HepG2 (cell line): ENCODE results near the gene ZNF618.

Experiments
- CHD2 ChIP-seq: IDR thresholded peaks from 2 replicates; pipeline ENCODE4 v1.6.1; 2011; ENCODE audit warnings: low read depth, low read length, improper control_type of control experiment
- KDM1A ChIP-seq: IDR thresholded peaks from 2 replicates; pipeline ENCODE4 v1.6.1; 2016; ENCODE audit warnings: missing compliant biosample characterization
- KLF6 ChIP-seq: IDR thresholded peaks from 2 replicates; pipeline ENCODE4 v1.8.0; 2016; ENCODE audit warnings: missing biosample characterization, missing genetic modification reagents
- TCF7L2 ChIP-seq: IDR thresholded peaks from 2 replicates; pipeline ENCODE4 v1.6.1; 2011; ENCODE audit warnings: mild to moderate bottlenecking, low read depth, low read length, moderate library complexity
- TGIF2 ChIP-seq: IDR thresholded peaks from 2 replicates; pipeline ENCODE4 v1.6.1; 2016; ENCODE audit warnings: control low read depth, missing compliant biosample characterization
- ZFP41 ChIP-seq: sonication (generic); formaldehyde crosslinking; IDR thresholded peaks from 2 replicates; pipeline ENCODE4 v1.4.0; 2020; ENCODE audit warnings: mild to moderate bottlenecking, missing genetic modification reagents, borderline replicate concordance
- ZFX ChIP-seq: sonication (generic); formaldehyde crosslinking; IDR thresholded peaks from 2 replicates; pipeline ENCODE4 v1.4.0; 2020; ENCODE audit warnings: mild to moderate bottlenecking, low read depth, missing genetic modification reagents, moderate library complexity
- ZNF816 ChIP-seq: sonication (generic); formaldehyde crosslinking; IDR thresholded peaks from 2 replicates; pipeline ENCODE4 v1.8.0; 2022; ENCODE audit warnings: missing genetic modification reagents, mild to moderate bottlenecking, borderline replicate concordance
- TF ChIP-seq, protein P1 (sequence below): sonication (generic); formaldehyde crosslinking; IDR thresholded peaks from 2 replicates; pipeline ENCODE4 v1.5.0; 2020; ENCODE audit warnings: mild to moderate bottlenecking, missing genetic modification reagents, moderate library complexity
- TF ChIP-seq, protein P2 (sequence below), 2 experiments: sonication (generic) in 1 of 2; formaldehyde crosslinking in 1 of 2; IDR thresholded peaks; 2 replicates each; pipeline versions ENCODE4 v1.5.1 to v1.6.1; 2011 to 2020; ENCODE audit warnings: borderline replicate concordance in 1 of 2, low read depth in 1 of 2, low read length in 1 of 2, mild to moderate bottlenecking in 1 of 2, missing genetic modification reagents in 1 of 2, moderate library complexity in 1 of 2
- TF ChIP-seq, protein P3 (sequence below): sonication (generic); formaldehyde crosslinking; IDR thresholded peaks from 2 replicates; pipeline ENCODE4 v1.4.0; 2020; ENCODE audit warnings: missing genetic modification reagents

DNA sequence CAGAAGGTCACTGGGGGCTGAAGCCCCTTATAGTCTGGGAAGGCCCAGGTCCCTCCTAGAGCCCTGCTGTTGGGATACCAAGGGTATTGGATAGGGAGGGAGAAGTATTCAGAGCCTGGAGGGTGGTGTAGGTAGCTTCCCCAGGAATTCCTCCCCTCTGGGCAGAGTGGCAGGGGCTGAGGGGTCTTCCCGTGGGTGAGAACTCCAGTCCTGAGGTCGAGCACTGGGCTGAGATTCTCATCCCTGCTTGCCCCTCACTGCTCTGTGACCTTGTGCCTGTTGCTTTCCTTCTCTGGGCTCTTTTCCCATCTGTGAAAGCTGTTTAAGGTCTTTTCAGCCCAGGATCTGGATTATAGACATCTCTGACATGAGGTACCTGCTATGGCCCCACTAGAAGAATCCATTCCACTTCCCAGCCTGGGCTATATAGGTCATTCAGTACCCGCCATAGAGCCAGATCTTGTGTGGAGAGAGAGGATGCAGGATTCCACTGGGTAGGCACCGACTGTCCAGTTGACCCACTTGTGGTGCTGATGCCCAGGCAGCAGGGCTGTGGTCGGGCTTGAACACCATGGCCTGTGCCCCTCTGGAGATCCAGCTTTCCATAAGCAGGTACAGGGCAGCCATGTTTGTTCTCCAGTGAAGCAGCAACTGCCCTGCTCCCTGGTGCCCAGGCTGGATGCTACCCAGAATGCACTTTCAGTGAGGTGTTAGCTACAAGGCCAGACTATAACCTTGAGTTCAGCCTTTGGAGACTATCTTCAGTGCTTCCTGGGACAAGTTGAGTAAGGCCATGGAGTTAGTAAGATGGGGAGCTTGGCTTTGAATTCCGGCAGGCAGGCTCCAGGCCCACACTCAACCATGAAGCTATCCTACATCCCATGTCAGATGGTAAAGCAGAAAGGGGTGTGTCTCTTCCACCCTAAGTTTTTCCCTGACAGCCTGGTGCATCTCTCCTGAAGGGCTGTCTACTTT is 141.9 kb downstream of the ZNF618 start:
- no peak for TF ChIP-seq ZFX (CRISPR knock-in tag)
- no peak for TF ChIP-seq KDM1A
- TF ChIP-seq, protein P1, sequence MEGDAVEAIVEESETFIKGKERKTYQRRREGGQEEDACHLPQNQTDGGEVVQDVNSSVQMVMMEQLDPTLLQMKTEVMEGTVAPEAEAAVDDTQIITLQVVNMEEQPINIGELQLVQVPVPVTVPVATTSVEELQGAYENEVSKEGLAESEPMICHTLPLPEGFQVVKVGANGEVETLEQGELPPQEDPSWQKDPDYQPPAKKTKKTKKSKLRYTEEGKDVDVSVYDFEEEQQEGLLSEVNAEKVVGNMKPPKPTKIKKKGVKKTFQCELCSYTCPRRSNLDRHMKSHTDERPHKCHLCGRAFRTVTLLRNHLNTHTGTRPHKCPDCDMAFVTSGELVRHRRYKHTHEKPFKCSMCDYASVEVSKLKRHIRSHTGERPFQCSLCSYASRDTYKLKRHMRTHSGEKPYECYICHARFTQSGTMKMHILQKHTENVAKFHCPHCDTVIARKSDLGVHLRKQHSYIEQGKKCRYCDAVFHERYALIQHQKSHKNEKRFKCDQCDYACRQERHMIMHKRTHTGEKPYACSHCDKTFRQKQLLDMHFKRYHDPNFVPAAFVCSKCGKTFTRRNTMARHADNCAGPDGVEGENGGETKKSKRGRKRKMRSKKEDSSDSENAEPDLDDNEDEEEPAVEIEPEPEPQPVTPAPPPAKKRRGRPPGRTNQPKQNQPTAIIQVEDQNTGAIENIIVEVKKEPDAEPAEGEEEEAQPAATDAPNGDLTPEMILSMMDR (CRISPR knock-in tag) = no peak
- no peak for TF ChIP-seq ZNF816 (CRISPR knock-in tag)
- TF ChIP-seq TGIF2 (CRISPR knock-in tag) = no peak
- TF ChIP-seq CHD2 = no peak
- no peak for TF ChIP-seq TCF7L2
- TF ChIP-seq, protein P2, sequence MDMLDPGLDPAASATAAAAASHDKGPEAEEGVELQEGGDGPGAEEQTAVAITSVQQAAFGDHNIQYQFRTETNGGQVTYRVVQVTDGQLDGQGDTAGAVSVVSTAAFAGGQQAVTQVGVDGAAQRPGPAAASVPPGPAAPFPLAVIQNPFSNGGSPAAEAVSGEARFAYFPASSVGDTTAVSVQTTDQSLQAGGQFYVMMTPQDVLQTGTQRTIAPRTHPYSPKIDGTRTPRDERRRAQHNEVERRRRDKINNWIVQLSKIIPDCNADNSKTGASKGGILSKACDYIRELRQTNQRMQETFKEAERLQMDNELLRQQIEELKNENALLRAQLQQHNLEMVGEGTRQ (IDR thresholded peaks at IDR 0.05; ENCODE audit: low read depth, low read length) = no peak
- TF ChIP-seq, protein P2 (CRISPR knock-in tag; IDR thresholded peaks at IDR 0.05; ENCODE audit: borderline replicate concordance) = no peak
- no peak for TF ChIP-seq KLF6 (CRISPR knock-in tag)
- TF ChIP-seq ZFP41 (CRISPR knock-in tag) = no peak
- TF ChIP-seq, protein P3, sequence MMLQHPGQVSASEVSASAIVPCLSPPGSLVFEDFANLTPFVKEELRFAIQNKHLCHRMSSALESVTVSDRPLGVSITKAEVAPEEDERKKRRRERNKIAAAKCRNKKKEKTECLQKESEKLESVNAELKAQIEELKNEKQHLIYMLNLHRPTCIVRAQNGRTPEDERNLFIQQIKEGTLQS (CRISPR knock-in tag) = no peak
